Smooth muscle cell (in vitro differentiated cells): Measurements from ENCODE around the gene RTEL1. TPM values are rescaled to one million over a fixed set of nuclear protein-coding genes. Genes with fewer than 3 reads are reported as not detected.

Experiments
- DNase-seq: peaks from one replicate; lab custom pipeline; 2025; ENCODE audit not compliant: unreplicated experiment; lab: John Stamatoyannopoulos, UW
- H2AFZ ChIP-seq: fragments of 200-600 bp; sonication (generic); 2 replicates; pipeline ENCODE4 v1.6.0; 2016; ENCODE audit warnings: antibody characterized with exemption, low read depth, mild to moderate bottlenecking
- H3F3A ChIP-seq: fragments of 200-600 bp; sonication (generic); 2 replicates; pipeline ENCODE4 v1.6.0; 2017; ENCODE audit warnings: antibody characterized with exemption, low read depth
- H3K27ac ChIP-seq: fragments of 200-600 bp; sonication (generic); 2 replicates; pipeline ENCODE4 v1.5.1; 2016; ENCODE audit warnings: low read depth, mild to moderate bottlenecking
- H3K27me3 ChIP-seq: fragments of 200-600 bp; sonication (generic); 2 replicates; pipeline ENCODE4 v1.6.1; 2016; ENCODE audit warnings: low read depth, mild to moderate bottlenecking
- H3K36me3 ChIP-seq: fragments of 200-600 bp; sonication (generic); 2 replicates; pipeline ENCODE4 v1.5.1; 2016; ENCODE audit warnings: low read depth
- H3K4me1 ChIP-seq: fragments of 200-600 bp; sonication (generic); 2 replicates; pipeline ENCODE4 v1.5.1; 2016; ENCODE audit warnings: low read depth
- H3K4me2 ChIP-seq: fragments of 200-600 bp; sonication (generic); 2 replicates; pipeline ENCODE4 v1.6.0; 2016; ENCODE audit warnings: mild to moderate bottlenecking
- H3K4me3 ChIP-seq: fragments of 200-600 bp; sonication (generic); 2 replicates; pipeline ENCODE4 v1.5.1; 2016; ENCODE audit warnings: mild to moderate bottlenecking
- H3K79me2 ChIP-seq: fragments of 200-600 bp; sonication (generic); 2 replicates; pipeline ENCODE4 v1.6.0; 2016; ENCODE audit warnings: low read depth, mild to moderate bottlenecking
- H3K9ac ChIP-seq: fragments of 200-600 bp; sonication (generic); 2 replicates; pipeline ENCODE4 v1.6.0; 2016; ENCODE audit warnings: low read depth
- H3K9me3 ChIP-seq: fragments of 200-600 bp; sonication (generic); replicated peaks from 2 replicates; pipeline ENCODE4 v1.5.1; 2016; ENCODE audit warnings: low read depth
- H4K20me1 ChIP-seq: fragments of 200-600 bp; sonication (generic); 2 replicates; pipeline ENCODE4 v1.6.0; 2016; ENCODE audit warnings: low read depth
- WGBS: methylation state at CpG from one replicate; pipeline ENCODE4 v1.1.7; 2016; ENCODE audit warnings: low lambda C conversion rate; 5-methylcytosine and 5-hydroxymethylcytosine counted together
- polyA plus RNA-seq: library from polyadenylated mRNA; unstranded; fragments of >200 nt; fragmentation: Nextera tagmentation; extraction: Ambion mirVana; gene quantifications from 2 replicates; pipeline ENCODE4 v1.2.1, GENCODE V29; 2016
- total RNA-seq: library from RNA; depleted of rRNA; stranded (reverse); fragments of >200 nt; gene quantifications from 2 replicates; pipeline ENCODE4 v1.2.3, GENCODE V29; 2014
- TF ChIP-seq, protein P1 (sequence below): fragments of 200-600 bp; sonication (generic); IDR thresholded peaks from 2 replicates; pipeline ENCODE4 v1.5.1; 2017; ENCODE audit warnings: borderline replicate concordance, mild to moderate bottlenecking, antibody characterized with exemption; ENCODE audit not compliant: insufficient read depth, poor library complexity, severe bottlenecking

Gene RTEL1
- total and polyA plus RNA-seq, 2 experiments from 2014 or later, result 10.4 to 14.2 TPM

DNA sequence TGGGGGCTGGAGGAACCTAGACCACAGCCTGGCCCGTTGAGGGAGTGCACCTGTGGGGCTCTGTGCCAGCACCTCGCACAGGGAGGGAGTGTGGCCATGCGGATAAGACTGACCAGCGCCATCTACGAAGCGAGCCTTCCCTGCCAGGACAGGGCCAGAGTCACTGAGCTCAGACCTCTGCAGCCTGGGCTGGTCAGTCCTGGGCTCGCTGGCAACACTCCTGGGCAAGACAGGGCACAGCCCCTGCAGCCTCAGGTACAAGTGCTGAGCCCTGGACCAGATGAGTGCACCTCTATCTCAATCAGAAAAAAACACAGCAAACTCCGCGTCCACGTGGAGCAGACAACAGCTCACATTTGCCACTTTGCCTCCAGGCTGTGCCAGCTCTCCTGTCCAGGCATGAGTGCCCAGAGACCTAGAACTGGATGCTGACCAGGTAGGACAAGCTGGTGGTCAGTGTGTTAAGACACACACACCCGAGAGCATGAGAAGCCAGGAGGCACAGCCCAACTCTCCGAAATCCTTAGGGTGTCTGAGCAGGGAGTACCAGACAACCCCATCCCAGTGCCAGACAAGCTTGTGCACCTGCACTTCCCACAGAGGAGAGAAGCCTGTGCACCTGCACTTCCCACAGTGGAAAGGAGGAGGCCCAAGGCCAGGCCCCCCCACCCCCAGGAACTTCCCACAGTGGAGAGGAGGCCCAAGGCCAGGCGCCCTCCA lies 44.8 kb downstream of the RTEL1 start:
- no peak for DNase-seq

GRCh38 chr20:63703471-63703975 lies 45.4 kb downstream of the RTEL1 start:
- Histone ChIP-seq H3K4me1 (peaks cover 15% of the 10 kb centered on the region), H4K20me1 (peaks cover under 1% of the 10 kb centered on the region), H3K79me2 (peaks cover 29% of the 10 kb centered on the region), H3K4me2 (no peak overlapping the region), H3F3A (no peaks in the 10 kb centered on the region), H2AFZ (no peak overlapping the region), H3K27me3 (no peaks in the 10 kb centered on the region), H3K27ac (no peak overlapping the region), H3K9me3 (no peaks in the 10 kb centered on the region), H3K36me3 (no peaks in the 10 kb centered on the region), H3K4me3 (no peak overlapping the region), H3K9ac (no peak overlapping the region)
- WGBS, result 94% methylated on average over 15 of the region's 15 CpGs
- no peak for DNase-seq
- TF ChIP-seq, protein P1, sequence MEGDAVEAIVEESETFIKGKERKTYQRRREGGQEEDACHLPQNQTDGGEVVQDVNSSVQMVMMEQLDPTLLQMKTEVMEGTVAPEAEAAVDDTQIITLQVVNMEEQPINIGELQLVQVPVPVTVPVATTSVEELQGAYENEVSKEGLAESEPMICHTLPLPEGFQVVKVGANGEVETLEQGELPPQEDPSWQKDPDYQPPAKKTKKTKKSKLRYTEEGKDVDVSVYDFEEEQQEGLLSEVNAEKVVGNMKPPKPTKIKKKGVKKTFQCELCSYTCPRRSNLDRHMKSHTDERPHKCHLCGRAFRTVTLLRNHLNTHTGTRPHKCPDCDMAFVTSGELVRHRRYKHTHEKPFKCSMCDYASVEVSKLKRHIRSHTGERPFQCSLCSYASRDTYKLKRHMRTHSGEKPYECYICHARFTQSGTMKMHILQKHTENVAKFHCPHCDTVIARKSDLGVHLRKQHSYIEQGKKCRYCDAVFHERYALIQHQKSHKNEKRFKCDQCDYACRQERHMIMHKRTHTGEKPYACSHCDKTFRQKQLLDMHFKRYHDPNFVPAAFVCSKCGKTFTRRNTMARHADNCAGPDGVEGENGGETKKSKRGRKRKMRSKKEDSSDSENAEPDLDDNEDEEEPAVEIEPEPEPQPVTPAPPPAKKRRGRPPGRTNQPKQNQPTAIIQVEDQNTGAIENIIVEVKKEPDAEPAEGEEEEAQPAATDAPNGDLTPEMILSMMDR, result no peak

More for the DNA sequence above, 44.8 kb downstream of the RTEL1 start:
- Histone ChIP-seq H3F3A (no peaks in the 10 kb centered on the region), H3K9ac (no peak overlapping the region), H3K4me3 (no peak overlapping the region), H3K27ac (no peak overlapping the region), H3K4me1 (peaks cover 19% of the 10 kb centered on the region), H3K4me2 (no peak overlapping the region), H3K9me3 (no peaks in the 10 kb centered on the region), H4K20me1 (no peaks in the 10 kb centered on the region), H3K27me3 (no peaks in the 10 kb centered on the region), H2AFZ (no peak overlapping the region), H3K36me3 (no peaks in the 10 kb centered on the region), H3K79me2 (peaks cover 24% of the 10 kb centered on the region)
- 87% methylated on average over 13 of the region's 13 CpGs for WGBS
- TF ChIP-seq, protein P1, result no peak

DNA sequence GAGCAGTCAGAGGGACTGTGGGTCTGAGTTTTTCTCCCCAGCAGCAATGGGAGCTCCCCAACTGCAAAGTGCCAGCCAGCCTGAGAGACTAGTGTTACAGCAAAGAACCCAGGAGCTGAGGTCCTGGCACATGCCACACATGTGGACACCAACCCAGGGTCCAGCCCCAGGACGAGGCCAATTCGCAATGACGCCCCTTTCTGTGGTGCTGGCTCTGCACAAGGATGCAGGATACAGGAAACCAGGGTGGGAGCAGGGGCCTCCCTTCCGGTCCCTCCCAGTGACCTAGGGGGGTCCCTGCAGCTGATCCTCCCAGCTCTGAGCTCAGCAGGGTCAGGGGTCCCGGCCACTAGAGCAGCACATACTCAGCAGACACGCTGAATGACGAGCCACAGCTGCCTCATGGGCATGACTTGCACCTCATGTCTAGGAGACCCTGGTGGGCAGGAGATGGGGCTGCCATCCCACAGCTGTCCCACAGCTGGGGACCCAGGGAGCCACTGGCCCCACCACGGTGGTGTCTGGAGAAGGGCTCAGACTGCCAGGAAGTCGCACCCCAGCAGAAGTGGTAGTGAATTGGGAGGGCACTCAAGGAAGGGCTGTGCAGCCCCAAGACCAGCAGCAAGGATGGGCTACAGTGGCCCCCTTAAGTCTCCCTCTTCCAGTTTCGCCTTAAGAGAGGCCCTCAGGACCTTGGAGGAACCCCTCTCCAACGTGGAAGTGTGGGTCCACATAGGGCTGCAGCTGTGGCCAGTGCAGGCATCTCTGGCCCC lies 46.0 kb downstream of the RTEL1 start:
- peaks cover 7% of the 10 kb centered on the region for H4K20me1 ChIP-seq
- no peaks in the 10 kb centered on the region for H3K27me3 ChIP-seq
- no peak overlapping the region for H3K9ac ChIP-seq
- no peaks in the 10 kb centered on the region for H3K9me3 ChIP-seq
- H3K27ac ChIP-seq, result no peak overlapping the region
- no peak overlapping the region for H2AFZ ChIP-seq
- H3K4me1 ChIP-seq, result peaks cover 19% of the 10 kb centered on the region
- H3K36me3 ChIP-seq, result no peaks in the 10 kb centered on the region
- TF ChIP-seq, protein P1, result no peak
- no peak overlapping the region for H3K4me3 ChIP-seq
- 96% methylated on average over 11 of the region's 11 CpGs for WGBS
- H3F3A ChIP-seq, result no peaks in the 10 kb centered on the region
- no peak for DNase-seq
- H3K4me2 ChIP-seq, result no peak overlapping the region
- peaks cover 35% of the 10 kb centered on the region for H3K79me2 ChIP-seq
